ELR (cell line): Measurements from ENCODE around the gene ULBP2.
"Not testable (repeated sequence)": the region's sequence is repeated elsewhere in the genome, so short reads cannot be mapped to it uniquely, and the experiment has no call there.

Experiments used
- DNase-seq: peaks from one replicate; pipeline ENCODE4 v3.0.0-alpha.2; 2015; ENCODE audit warnings: low read depth

ULBP2 gene

GRCh38 chr6:149909701-149910470 is 31.9 kb upstream of the ULBP2 start:
- DNase-seq = no peak

GRCh38 chr6:149910721-149911151 is 31.1 kb upstream of the ULBP2 start:
- DNase-seq = no peak

- DNase-seq = not testable (repeated sequence)
Observed at GRCh38 chr6:149912680-149913079, 29.1 kb upstream of the ULBP2 start.

DNA sequence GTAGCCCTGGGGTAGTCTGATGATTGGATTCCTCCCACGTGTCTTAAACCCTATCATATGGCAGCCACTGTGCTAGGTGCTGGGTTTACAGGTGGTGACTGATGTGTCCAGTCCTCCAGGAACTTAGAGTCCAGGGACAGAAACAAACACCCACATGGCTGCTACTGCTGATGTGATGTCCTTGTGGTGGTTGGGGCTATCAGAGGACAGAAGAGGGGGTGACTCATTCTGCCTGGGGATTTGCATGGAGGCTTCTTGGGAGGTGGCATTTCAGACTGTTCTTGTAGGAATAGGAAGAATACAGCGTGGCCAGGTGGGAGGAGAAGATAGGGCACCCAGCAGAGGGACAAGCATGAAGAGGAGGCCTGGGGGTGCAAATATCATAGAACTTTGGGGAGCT is 28.7 kb upstream of the ULBP2 start:
- DNase-seq = peak; percentile 20

DNA sequence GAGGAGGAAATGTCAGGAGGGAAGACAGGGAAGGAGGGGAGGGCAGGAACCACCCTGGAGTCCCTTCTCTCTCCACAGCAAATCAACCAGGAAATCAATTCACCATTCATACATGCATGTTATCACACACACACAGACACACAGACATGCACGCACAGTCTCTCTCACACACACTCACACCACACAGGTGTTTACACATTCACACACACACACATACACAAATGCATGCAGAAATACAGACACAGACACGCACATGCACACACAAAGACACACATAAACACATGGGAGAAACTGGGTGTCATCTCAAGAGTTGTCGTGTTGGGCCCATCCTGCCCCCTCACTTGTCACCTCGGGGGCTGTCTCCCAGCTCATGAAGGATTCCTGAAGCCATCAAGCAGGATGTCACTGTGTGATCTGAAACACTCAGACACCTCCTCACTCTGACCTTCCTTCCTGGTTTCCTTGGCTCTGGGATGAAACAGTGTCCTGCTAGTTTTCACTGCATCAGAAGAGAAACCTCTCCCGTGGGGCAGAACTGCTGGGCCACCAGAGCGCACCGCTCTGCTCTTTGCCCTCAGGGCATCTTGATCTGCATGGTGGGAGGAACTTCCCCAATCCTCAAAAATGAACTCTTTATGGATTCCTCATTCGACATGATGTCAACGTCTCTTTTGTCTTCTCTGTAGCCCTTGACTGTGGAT is 28.1 kb upstream of the ULBP2 start:
- DNase-seq = no peak

DNA sequence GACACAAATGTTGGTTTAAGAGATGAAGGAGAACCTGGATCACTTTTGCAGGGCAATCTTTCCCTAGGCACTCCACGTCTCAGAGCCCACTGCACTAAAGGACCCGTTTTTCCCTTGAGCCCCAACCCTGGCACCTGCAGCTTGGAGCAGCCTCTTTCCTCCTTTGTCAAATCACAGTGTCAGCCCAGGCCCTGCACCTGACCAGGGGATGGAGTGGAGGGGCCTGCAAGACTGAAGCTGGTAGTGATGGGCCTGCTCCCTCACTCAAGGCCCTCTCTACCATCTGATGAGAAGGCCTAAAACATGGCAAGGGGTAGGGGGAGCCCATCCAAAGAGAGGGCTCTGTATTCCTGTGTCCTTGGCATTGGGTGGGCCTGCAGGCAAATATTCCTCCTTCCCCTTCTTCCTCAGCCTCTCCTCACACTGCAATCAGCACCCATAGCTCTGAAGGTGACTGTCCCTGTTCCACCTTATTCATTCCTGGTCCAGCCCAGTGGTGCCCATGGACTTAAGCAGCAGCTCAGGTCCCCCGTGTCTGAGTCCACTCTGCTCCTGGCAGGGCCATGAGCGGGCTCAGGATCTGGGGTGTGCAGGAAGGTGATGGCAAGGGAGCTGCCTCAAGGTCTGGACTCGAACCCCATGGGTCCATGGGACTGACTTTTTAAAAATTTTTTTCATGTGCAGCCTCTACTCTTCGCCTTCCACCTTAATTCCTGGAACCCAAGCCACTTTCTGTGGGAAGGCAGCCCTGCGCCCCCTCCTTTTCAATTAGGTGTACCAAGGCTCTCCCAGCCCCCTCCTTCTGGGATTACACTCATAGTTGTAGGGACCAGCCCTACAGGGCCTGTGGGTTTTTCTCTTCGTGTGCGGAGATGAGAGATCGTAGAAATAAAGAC is 25.6 kb upstream of the ULBP2 start:
- DNase-seq = no peak

DNA sequence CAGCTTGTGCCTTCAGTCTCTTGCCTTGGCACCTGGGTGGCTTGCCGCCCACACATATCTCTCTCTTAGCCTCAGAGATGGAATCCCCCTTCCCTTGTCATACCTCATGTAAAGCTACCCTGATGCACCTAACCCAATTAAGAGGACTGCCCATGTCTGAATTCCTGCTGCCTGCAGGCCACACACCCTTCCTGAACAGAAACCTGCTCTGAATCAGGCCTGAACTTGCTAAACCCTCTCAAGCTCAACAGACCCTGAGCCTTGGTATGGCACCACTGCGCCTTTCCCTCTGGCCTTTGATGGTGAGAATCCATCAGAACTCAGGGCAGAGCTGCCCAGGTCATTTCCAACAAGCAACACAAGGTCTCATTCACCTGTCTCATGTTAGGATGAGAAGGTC is 24.1 kb upstream of the ULBP2 start:
- no peak for DNase-seq

- DNase-seq = no peak
Observed at GRCh38 chr6:149918151-149918905, 23.5 kb upstream of the ULBP2 start.

DNA sequence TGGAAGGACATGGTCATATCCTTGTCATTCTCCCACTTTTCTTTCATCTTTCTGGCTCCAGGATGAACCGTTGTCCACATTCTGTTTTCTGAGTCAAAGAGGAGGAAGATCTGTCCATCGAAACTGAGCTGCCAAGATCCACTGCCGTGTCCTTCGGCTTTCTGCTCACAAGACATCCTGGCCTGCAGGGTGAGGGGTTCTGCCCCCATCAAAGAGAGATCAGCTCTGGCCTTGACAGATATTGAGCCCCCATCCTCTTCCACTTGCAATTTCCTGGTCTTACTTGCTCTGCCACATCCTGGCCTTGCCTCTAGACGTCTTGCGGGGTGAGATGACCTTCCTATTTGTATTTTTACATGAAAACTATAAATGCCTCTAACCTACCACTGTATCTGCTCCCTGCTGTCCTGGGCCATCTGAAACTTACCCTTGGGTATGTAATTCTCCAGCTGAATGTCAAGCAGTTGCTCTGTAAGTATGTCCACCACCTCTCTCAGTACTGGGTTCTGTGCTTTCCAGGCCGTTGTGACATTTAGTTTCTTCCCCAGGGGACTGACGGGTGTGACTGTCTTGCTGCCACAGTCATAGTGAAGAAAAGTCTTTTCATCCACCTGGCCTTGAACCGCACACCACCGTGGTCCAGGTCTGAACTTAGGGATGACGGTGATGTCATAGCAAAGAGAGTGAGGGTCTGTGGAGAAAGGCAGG is 22.5 kb upstream of the ULBP2 start:
- not testable (repeated sequence) for DNase-seq

GRCh38 chr6:149919834-149920225 is 22.0 kb upstream of the ULBP2 start:
- no peak for DNase-seq

DNA sequence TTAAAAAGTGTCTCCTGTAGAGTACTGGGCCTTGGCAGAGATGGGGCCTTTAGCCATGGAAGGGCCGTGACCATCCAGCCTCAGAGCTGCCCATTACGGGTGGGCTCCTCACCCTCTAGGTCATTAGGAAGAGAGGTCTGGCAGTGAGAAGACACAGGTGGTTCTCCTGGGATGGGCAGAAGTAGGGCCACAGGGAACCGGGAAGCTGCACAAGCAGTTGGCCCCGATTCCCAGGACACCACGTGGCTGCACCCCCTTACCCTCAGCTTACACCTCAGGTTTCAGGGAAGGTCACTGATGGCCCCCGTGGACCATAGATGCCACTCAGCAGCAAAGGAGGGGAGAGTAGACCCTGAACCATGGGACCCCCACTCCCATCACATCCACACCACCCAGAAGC is 20.5 kb upstream of the ULBP2 start:
- no peak for DNase-seq

DNA sequence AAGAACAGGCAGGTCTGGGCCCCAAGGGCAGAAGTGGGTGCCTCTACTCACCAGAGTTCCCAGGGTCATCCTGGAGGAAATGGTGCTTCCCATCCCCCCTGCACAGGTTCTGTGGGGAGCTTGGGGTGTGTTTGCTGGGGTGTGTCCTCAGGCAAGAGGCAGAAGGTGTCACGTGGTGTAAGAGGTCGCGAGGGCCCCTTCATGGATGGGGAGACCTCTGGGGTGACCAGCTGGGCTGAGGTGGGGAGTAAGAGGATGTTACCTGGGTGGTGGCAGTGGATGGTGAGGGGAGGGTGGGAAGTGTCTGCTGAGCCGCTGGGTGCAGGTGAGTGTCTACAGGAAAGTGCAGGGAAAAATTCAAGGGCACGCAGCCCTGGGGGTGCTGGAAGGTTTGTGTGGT is 19.7 kb upstream of the ULBP2 start:
- DNase-seq = not testable (repeated sequence)

GRCh38 chr6:149922642-149923326 is 19.0 kb upstream of the ULBP2 start, which contains the start of gene RAET1G:
RAET1G (minus strand) TSS chr6:149923121; CDS start chr6:149923010, 111 bp downstream.
- DNase-seq = peak; percentile 95

GRCh38 chr6:149923327-149923986 is 18.4 kb upstream of the ULBP2 start:
- no peak for DNase-seq

DNA sequence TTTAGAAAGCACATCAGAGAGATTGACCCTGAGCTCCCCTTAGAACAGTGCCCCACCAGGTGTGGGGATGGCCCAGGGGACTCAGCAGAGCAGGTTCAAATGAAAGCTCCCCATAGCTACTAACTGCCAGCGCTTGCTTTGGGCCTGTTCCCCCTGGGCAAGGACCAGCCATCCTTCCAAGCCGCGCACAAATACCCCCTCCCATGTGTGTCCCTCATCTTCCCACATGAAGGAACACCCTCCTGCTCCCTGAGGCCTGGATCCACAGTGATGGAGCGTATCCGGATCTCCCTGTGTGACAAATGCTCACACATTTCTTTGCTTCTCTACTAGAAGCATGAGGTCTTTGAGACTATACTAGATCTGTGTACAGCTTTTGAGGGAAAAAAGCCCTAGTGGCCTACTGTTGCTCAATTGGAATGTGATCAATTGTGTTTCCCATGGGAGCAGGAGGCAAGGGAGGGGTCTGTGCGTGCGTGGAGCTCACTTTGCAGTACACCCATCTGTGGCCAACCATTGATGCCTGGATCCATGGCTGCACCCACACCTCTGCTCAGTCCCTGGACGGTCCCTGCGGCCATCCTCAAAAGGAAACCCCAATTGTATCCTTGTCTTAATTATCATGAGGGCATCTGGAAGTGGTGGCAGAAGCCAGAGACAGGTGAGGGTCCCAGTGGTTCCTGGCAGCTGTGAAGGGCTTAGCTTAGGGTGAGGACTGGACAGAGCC is 17.4 kb upstream of the ULBP2 start:
- no peak for DNase-seq

- DNase-seq = no peak
Observed at GRCh38 chr6:149924933-149925252, 16.9 kb upstream of the ULBP2 start.

DNA sequence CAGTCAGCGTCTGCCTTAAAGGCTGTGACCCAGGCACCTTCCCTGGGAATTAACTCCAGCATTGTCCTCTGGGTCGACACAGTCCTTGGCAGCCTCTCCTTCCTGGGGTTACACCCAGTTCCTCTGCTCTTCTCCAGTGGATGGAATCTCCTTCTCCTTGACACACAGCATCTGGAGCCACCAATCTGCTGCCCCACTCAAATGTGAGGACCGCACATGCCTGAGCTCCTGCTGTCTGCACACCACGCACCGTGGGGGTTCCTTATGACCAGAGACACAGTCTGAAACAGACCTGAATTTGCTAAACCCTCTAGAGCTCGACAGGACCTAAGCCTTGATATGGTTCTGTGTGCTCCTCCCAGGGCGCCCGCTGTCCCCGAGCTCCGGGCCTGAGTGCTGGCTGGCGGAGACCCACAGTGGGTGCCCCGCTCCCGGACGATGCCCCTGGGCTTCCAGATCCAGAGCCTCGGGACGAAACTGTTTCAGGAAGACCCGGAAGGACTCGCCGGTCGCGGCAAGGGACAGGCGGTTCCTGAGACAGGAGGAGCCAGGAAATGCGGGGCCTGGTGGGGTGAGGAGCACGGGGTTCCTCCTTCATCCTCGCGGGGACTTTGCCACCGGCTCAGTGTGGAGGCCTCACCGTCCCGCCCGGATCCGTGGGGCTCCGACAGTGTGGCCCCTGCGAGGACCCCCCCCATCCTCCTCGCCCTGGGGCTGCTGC is 16.4 kb upstream of the ULBP2 start:
- DNase-seq = no peak

GRCh38 chr6:149925974-149926777 is 15.6 kb upstream of the ULBP2 start:
- DNase-seq = peak; percentile 81
